GM23248 (cell line): ENCODE measurements around the gene ISCU.

Experiments used
- EZH2 ChIP-seq: fragments of 200-600 bp; sonication (generic); IDR thresholded peaks from 2 replicates; pipeline ENCODE4 v1.6.1; 2018; ENCODE audit warnings: antibody characterized with exemption, mild to moderate bottlenecking; ENCODE audit not compliant: insufficient read depth, poor library complexity, severe bottlenecking
- EZH2phosphoT487 ChIP-seq: fragments of 200-600 bp; sonication (generic); IDR thresholded peaks from 2 replicates; pipeline ENCODE4 v1.6.1; 2018; ENCODE audit warnings: antibody characterized with exemption, moderate library complexity, mild to moderate bottlenecking, low read depth; ENCODE audit not compliant: insufficient read depth

GRCh38 chr12:108613548-108613947 is 51.2 kb downstream of the ISCU start:
- TF ChIP-seq EZH2, result no peak
- no peak for TF ChIP-seq EZH2phosphoT487
